A549 (cell line): ENCODE results near the gene MEDAG. TPM values are rescaled to one million over a fixed set of nuclear protein-coding genes. Genes with fewer than 3 reads are reported as not detected.

Source experiments
- ATAC-seq, 2 experiments: fragments of 200-7000 bp in 1 of 2; fragments of >200 bp in 1 of 2; cut with Nextera tagmentation in 1 of 2; cut with Tn5 transposase in 1 of 2; 3 replicates each; pipeline versions ENCODE4 v1.8.0 to v1.9.1; 2018 to 2020; ENCODE audit warnings: mild to moderate bottlenecking in 1 of 2, moderate library complexity in 1 of 2
- CTCF ChIA-PET: fragments of 300-600 bp; sonication (Branson Sonifier 250); formaldehyde crosslinking; extraction: SDS; loops from one replicate; lab custom pipeline; 2021; ENCODE audit warnings: antibody characterized with exemption, inconsistent platforms; lab: Yijun Ruan, JAX
- POLR2A ChIA-PET: fragments of 350-600 bp; formaldehyde crosslinking; extraction: SDS; loops from one replicate; lab custom pipeline; 2021; ENCODE audit warnings: antibody characterized with exemption, inconsistent platforms; lab: Yijun Ruan, JAX
- DNase-seq, 2 experiments: peaks; one replicate each; pipeline versions ENCODE4 v3.0.0 to v3.0.0-alpha.2; 2011 to 2016; ENCODE audit warnings: low read depth in 1 of 2, low spot score in 1 of 2
- FAIRE-seq: peaks from 2 replicates; lab custom pipeline; 2011; peaks lifted over from hg19 to GRCh38; lab: Jason Lieb, UNC
- H3K27ac ChIP-seq, 2 experiments: fragments of >200 bp; sonication (Bioruptor Twin); formaldehyde crosslinking; 3 replicates each; pipeline ENCODE4 v1.5.1; 2016 to 2017
- H3K4me1 ChIP-seq: fragments of >200 bp; sonication (Bioruptor Twin); formaldehyde crosslinking; 3 replicates; pipeline ENCODE4 v1.6.1; 2016
- H3K4me2 ChIP-seq: fragments of >200 bp; sonication (Bioruptor Twin); formaldehyde crosslinking; 3 replicates; pipeline ENCODE4 v1.6.1; 2016
- H3K4me3 ChIP-seq: fragments of >200 bp; sonication (Bioruptor Twin); formaldehyde crosslinking; 3 replicates; pipeline ENCODE4 v1.5.1; 2016
- H3K9me3 ChIP-seq: fragments of >200 bp; sonication (Bioruptor Twin); formaldehyde crosslinking; 3 replicates; pipeline ENCODE4 v1.6.1; 2016
- BHLHE40 ChIP-seq: IDR thresholded peaks from 2 replicates; pipeline ENCODE4 v1.6.1; 2012; ENCODE audit warnings: low read depth, low read length, inconsistent platforms
- CHD2 ChIP-seq: fragments of 150-350 bp; IDR thresholded peaks from 2 replicates; pipeline ENCODE4 v1.6.1; 2014; ENCODE audit warnings: low read length; ENCODE audit not compliant: partially characterized antibody
- EHMT2 ChIP-seq: fragments of 200-600 bp; sonication (generic); IDR thresholded peaks from 2 replicates; pipeline ENCODE4 v1.6.1; 2016; ENCODE audit warnings: antibody characterized with exemption, low read depth, mild to moderate bottlenecking, moderate library complexity
- FOSB ChIP-seq: fragments of 250-450 bp; sonication (Bioruptor Pico); IDR thresholded peaks from 2 replicates; pipeline ENCODE4 v1.5.0; 2020; ENCODE audit warnings: mild to moderate bottlenecking, moderate library complexity
- GATA3 ChIP-seq: IDR thresholded peaks from 2 replicates; pipeline ENCODE4 v1.6.1; 2012; ENCODE audit warnings: borderline replicate concordance
- HOXA7 ChIP-seq: fragments of 250-450 bp; sonication (Bioruptor Pico); IDR thresholded peaks from 2 replicates; pipeline ENCODE4 v1.5.0; 2020; ENCODE audit warnings: mild to moderate bottlenecking, moderate library complexity
- HOXB5 ChIP-seq: fragments of 250-450 bp; sonication (Bioruptor Pico); IDR thresholded peaks from 2 replicates; pipeline ENCODE4 v1.5.0; 2020; ENCODE audit warnings: mild to moderate bottlenecking, moderate library complexity
- MAX ChIP-seq: IDR thresholded peaks from 2 replicates; pipeline ENCODE4 v1.6.1; 2012
- PHF8 ChIP-seq: fragments of 200-600 bp; sonication (generic); IDR thresholded peaks from 2 replicates; pipeline ENCODE4 v1.6.1; 2016; ENCODE audit warnings: low read depth, mild to moderate bottlenecking, antibody characterized with exemption, moderate library complexity, borderline replicate concordance
- RAD21 ChIP-seq, 2 experiments: fragments of >200 bp in 1 of 2; sonication (Bioruptor Twin) in 1 of 2; formaldehyde crosslinking in 1 of 2; IDR thresholded peaks in 1 of 2; conservative IDR thresholded peaks in 1 of 2; 2 replicates in 1 of 2; 3 replicates in 1 of 2; pipeline ENCODE4 v1.6.1; 2012 to 2018; ENCODE audit warnings: inconsistent platforms in 1 of 2
- RARB ChIP-seq: fragments of 250-450 bp; sonication (Bioruptor Pico); IDR thresholded peaks from 2 replicates; pipeline ENCODE4 v1.8.0; 2021; ENCODE audit warnings: mild to moderate bottlenecking, moderate library complexity
- RCOR1 ChIP-seq: fragments of 150-350 bp; IDR thresholded peaks from 2 replicates; pipeline ENCODE4 v1.6.1; 2014; ENCODE audit warnings: antibody characterized with exemption, low read length, low read depth
- REST ChIP-seq: fragments of 200-600 bp; sonication (generic); IDR thresholded peaks from 2 replicates; pipeline ENCODE4 v1.6.1; 2016; ENCODE audit warnings: antibody characterized with exemption, mild to moderate bottlenecking, moderate library complexity
- TFCP2L1 ChIP-seq: fragments of 250-450 bp; sonication (Bioruptor Pico); IDR thresholded peaks from 2 replicates; pipeline ENCODE4 v1.5.0; 2021; ENCODE audit warnings: mild to moderate bottlenecking
- USF2 ChIP-seq: fragments of 450-650 bp; IDR thresholded peaks from 2 replicates; pipeline ENCODE4 v1.6.1; 2014; ENCODE audit warnings: antibody characterized with exemption
- ZC3H11A ChIP-seq: fragments of 450-650 bp; IDR thresholded peaks from 2 replicates; pipeline ENCODE4 v1.6.1; 2014; ENCODE audit warnings: antibody characterized with exemption, mild to moderate bottlenecking
- ZNF302 ChIP-seq: fragments of 250-450 bp; sonication (Bioruptor Pico); IDR thresholded peaks from 2 replicates; pipeline ENCODE4 v1.9.0; 2021; ENCODE audit warnings: inconsistent platforms, mild to moderate bottlenecking, moderate library complexity
- WGBS: methylation state at CpG from one replicate; pipeline ENCODE4 v1.1.6; 2017; ENCODE audit errors: missing lambda C conversion rate; 5-methylcytosine and 5-hydroxymethylcytosine counted together
- polyA plus RNA-seq, 4 experiments: library from polyadenylated mRNA; depleted of rRNA in 3 of 4; stranded (reverse); fragments of >200 nt; fragmentation: RNase III in 1 of 4; extraction: RNeasy Plus Mini Kit Qiagen cat#74134 plus additional on column Dnase treatment in 1 of 4; gene quantifications; 2 replicates in 3 of 4; 3 replicates in 1 of 4; pipeline ENCODE4 v1.2.3, GENCODE V29; 2011 to 2017

Gene MEDAG
- polyA plus RNA-seq, 2 of the 4 experiments (the other 2 are of a cell fraction), result 0.21 TPM; not detected in 1

GRCh38 chr13:30880856-30881155, 25.3 kb upstream of the MEDAG start:
- ChIA-PET POLR2A (no interaction called here), CTCF (interaction anchor here (1.1 to 1.4 kb wide), 2 partner anchors 15 to 76 kb away, joined by 3 to 4 read pairs; no protein-coding TSS in a partner anchor)
- peaks cover 15% of the 10 kb centered on the region for H3K4me1 ChIP-seq
- ATAC-seq, result peak; percentile 78; a peak in 5 of 6 replicates
- TF ChIP-seq MAX (peak; percentile 37), ZNF302 (CRISPR knock-in tag) (no peak)
- TF ChIP-seq, all 56 proteins: peak for 1
- no peak for FAIRE-seq
- Histone ChIP-seq H3K4me3 (no peak overlapping the region), H3K4me2 (peak overlapping the region; percentile 55), H3K27ac (peak overlapping the region; percentile 25 to 63; a peak in 4 of 6 replicates), H3K9me3 (no peaks in the 10 kb centered on the region)
- 10% methylated on average over 4 of the region's 4 CpGs for WGBS
- peak; percentile 12 to 25 for DNase-seq

- H3K27ac ChIP-seq, result peak overlapping the region; percentile 25 to 63; a peak in 4 of 6 replicates
- TF ChIP-seq RAD21 (conservative IDR thresholded peaks at IDR 0.05 in 1 of 2, IDR thresholded peaks at IDR 0.05 in 1 of 2) (no peak), RCOR1 (no peak), BHLHE40 (no peak), ZC3H11A (no peak), RARB (CRISPR knock-in tag) (no peak), FOSB (CRISPR knock-in tag) (no peak), REST (no peak), GATA3 (no peak), HOXB5 (CRISPR knock-in tag) (no peak), MAX (no peak), HOXA7 (CRISPR knock-in tag) (no peak), EHMT2 (no peak), TFCP2L1 (no peak), CHD2 (no peak), USF2 (no peak), PHF8 (no peak)
- TF ChIP-seq, all 56 proteins: peak for 0
- POLR2A ChIA-PET, result no interaction called here
- Histone ChIP-seq H3K4me1 (peaks cover 15% of the 10 kb centered on the region), H3K4me2 (peak overlapping the region; percentile 55), H3K4me3 (no peak overlapping the region), H3K9me3 (no peaks in the 10 kb centered on the region)
- CTCF ChIA-PET, result interaction anchor here (1.1 to 1.4 kb wide), 2 partner anchors 16 to 77 kb away, joined by 3 to 4 read pairs; no protein-coding TSS in a partner anchor
- DNase-seq, result no peak
- 0 out of 6 replicates have a peak, but pooled peaks of 1 of the 2 experiments have one; percentile 13 for ATAC-seq
- FAIRE-seq, result no peak
- 80% methylated on average over 3 of the region's 3 CpGs for WGBS
Measured at GRCh38 chr13:30881191-30881651, 24.9 kb upstream of the MEDAG start.
